Middle frontal gyrus (tissue), 1 donor: ENCODE measurements around the gene SETDB2.

Experiments used
- DNase-seq: peaks from one replicate; pipeline ENCODE4 v3.0.0-alpha.2; 2015; ENCODE audit warnings: low spot score; ENCODE audit errors: extremely low spot score

Gene SETDB2

GRCh38 chr13:49530457-49530856, 86.4 kb downstream of the SETDB2 start:
- DNase-seq: no peak

- no peak for DNase-seq
These were observed 88.5 kb downstream of the SETDB2 start for GRCh38 chr13:49532593-49532992.

DNA sequence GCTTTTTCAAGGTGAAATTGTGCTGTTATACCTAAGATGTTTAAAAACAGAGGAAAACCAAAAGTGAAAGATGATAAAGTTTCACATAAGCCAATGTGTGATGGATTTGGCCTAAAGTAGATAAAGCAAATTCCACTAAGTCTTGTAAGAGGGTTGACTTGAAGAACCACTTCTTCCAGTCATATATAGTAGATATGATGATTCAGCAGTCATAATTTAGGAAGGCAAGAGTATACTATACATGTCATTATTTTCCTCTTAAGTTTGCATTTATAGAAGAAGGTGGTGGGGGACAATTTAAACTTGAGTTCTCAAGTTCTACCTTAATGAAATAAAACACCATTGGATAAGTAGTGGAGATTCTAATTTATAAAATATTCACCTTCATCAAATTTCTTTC, 88.9 kb downstream of the SETDB2 start:
- no peak for DNase-seq

DNA sequence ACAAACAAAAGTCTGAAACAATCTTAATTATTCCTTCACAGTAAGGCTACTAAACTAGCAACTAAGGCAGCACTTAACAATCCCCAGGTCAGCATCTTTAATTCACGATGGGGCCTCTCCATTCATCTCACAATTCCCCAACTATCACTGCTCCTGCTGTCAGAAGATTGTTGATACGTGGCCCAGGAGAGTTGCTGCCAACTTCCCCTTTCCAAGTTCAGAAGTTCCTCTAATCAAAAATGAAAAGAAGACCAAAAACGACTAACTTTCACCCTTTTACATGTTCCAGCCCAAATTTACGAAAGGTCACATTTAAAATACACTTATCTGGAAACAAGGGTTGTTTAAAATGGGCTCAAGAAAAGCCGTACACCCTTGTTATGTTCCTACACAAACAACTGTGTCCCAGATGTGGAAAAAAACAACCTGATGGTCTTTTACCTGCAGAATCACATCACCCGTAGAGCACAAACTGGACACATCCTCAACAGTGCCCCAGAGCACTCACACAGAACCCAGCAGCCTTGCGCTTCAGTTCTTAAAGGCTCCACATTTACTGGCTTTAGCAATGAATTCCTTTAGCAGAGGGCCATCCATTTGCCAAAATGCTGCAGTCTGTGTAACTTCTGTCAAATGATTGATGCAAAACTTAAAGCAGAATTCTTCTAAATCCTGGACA, 89.7 kb downstream of the SETDB2 start:
- DNase-seq: no peak

GRCh38 chr13:49536144-49536873, 92.2 kb downstream of the SETDB2 start:
- DNase-seq: no peak

- no peak for DNase-seq
These were observed 94.3 kb downstream of the SETDB2 start for GRCh38 chr13:49538404-49538803.

DNA sequence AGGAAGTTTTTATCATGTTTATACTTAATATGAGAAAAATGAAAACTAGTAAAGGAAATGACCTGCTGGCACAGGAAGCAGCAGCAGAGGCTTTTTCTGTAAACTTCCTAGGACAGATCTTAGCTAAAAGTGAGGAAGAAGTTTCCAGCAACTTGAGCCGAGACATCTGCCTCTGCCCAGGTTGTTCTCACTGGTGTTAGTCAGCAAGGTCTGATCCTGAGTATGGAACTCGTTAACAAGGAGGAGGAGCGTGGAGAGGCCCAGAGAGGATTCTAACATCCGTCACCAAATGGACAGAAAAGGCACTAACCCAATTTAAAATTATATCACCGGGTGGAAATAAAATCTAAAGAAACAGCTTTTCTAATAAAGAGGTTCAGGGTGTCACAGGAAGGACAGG, 95.2 kb downstream of the SETDB2 start:
- DNase-seq: no peak

DNA sequence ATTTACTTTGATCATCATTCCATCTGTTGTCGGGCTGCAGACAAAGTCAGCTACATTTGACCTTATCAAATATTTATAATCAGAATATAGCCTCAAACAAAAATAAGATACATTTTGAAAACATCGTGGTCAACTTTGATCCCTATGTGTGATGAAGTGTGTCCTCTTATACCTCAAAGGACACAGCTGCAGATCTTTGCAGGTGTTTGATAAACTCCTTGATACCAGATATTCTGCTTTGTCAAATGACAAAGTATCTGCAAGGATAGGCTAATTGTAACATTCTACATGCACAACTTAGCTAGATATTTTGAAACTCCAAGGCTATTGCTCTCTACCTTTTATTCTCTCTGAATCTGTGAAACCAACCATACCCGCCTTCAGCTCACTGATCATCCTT, 95.7 kb downstream of the SETDB2 start:
- DNase-seq: no peak

GRCh38 chr13:49540552-49540951, 96.5 kb downstream of the SETDB2 start:
- DNase-seq: no peak

- DNase-seq: no peak
These were observed 99.6 kb downstream of the SETDB2 start for GRCh38 chr13:49543656-49544055.
